Measurements from ENCODE around the gene MOCS1. TPM values are rescaled to one million over a fixed set of nuclear protein-coding genes. Genes with fewer than 3 reads are reported as not detected.

Gene MOCS1
- total and polyA plus RNA-seq, 12 donors, result 10.2 to 41.4 (median 26.0) TPM

GRCh38 chr6:39917981-39918380, 16.3 kb downstream of the MOCS1 start:
- TF ChIP-seq CTCF (IDR thresholded peaks at IDR 0.05) (no peak), POLR2A (IDR thresholded peaks at IDR 0.05) (no peak)
- no peaks in the 10 kb centered on the region for H3K9me3 ChIP-seq (replicated peaks in 1 of 3)
- H3K36me3 ChIP-seq (replicated peaks in 1 of 2), result peaks cover 0 to 38% of the 10 kb centered on the region in 2 donors
- H3K27ac ChIP-seq, result no peak overlapping the region
- H3K4me1 ChIP-seq (replicated peaks in 1 of 2), result no peaks in the 10 kb centered on the region
- WGBS, 4 donors, result 81 to 91% (median 85%) methylated on average over 3 of the region's 3 CpGs
- peak in 1 of 7 donors; percentile 21 for DNase-seq
- no peak overlapping the region for H3K4me3 ChIP-seq
- intact Hi-C loops (cut with DNase I), result no loop called here
- no peaks in the 10 kb centered on the region for H3K27me3 ChIP-seq

- Histone ChIP-seq H3K36me3 (replicated peaks in 1 of 2) (peaks cover 0 to 45% of the 10 kb centered on the region in 2 donors), H3K4me3 (no peak overlapping the region), H3K4me1 (replicated peaks in 1 of 2) (no peaks in the 10 kb centered on the region), H3K27ac (no peak overlapping the region), H3K27me3 (no peaks in the 10 kb centered on the region), H3K9me3 (replicated peaks in 1 of 3) (no peaks in the 10 kb centered on the region)
- TF ChIP-seq CTCF (IDR thresholded peaks at IDR 0.05) (no peak), POLR2A (IDR thresholded peaks at IDR 0.05) (no peak)
- WGBS, 4 donors, result 84 to 91% (median 87%) methylated on average over 4 of the region's 4 CpGs
- intact Hi-C loops (cut with DNase I), result no loop called here
- peak in 1 of 7 donors; percentile 15 for DNase-seq
These were observed 16.9 kb downstream of the MOCS1 start for GRCh38 chr6:39917329-39917728.

GRCh38 chr6:39915866-39916265, 18.4 kb downstream of the MOCS1 start:
- intact Hi-C loops (cut with DNase I), result no loop called here
- peaks cover 0 to 46% of the 10 kb centered on the region in 2 donors for H3K36me3 ChIP-seq (replicated peaks in 1 of 2)

GRCh38 chr6:39914239-39914638, 20.0 kb downstream of the MOCS1 start:
- no peak overlapping the region for H3K27ac ChIP-seq
- peak in 1 of 7 donors; percentile 18 for DNase-seq
- no peak for TF ChIP-seq CTCF (IDR thresholded peaks at IDR 0.05)
- TF ChIP-seq POLR2A (IDR thresholded peaks at IDR 0.05), result no peak
- WGBS, 4 donors, result 93 to 100% (median 93%) methylated on average over 3 of the region's 3 CpGs
- peaks cover 0 to 48% of the 10 kb centered on the region in 2 donors for H3K36me3 ChIP-seq (replicated peaks in 1 of 2)
- no peaks in the 10 kb centered on the region for H3K4me1 ChIP-seq (replicated peaks in 1 of 2)
- H3K27me3 ChIP-seq, result no peaks in the 10 kb centered on the region
- intact Hi-C loops (cut with DNase I), result no loop called here
- H3K4me3 ChIP-seq, result no peak overlapping the region
- no peaks in the 10 kb centered on the region for H3K9me3 ChIP-seq (replicated peaks in 1 of 3)

More at GRCh38 chr6:39915866-39916265, 18.4 kb downstream of the MOCS1 start:
- WGBS, 4 donors, result 95 to 100% (median 96%) methylated on average over 3 to 5 of the region's 5 CpGs
- no peak for TF ChIP-seq POLR2A (IDR thresholded peaks at IDR 0.05)
- Histone ChIP-seq H3K27ac (no peak overlapping the region), H3K4me1 (replicated peaks in 1 of 2) (no peaks in the 10 kb centered on the region), H3K27me3 (no peaks in the 10 kb centered on the region), H3K9me3 (replicated peaks in 1 of 3) (no peaks in the 10 kb centered on the region), H3K4me3 (no peak overlapping the region)
- DNase-seq, result peak in 1 of 7 donors; percentile 21

- WGBS, 4 donors, result 90 to 99% (median 93%) methylated on average over 7 to 12 of the region's 12 CpGs
- H3K4me3 ChIP-seq, result no peak overlapping the region
These were observed 20.8 kb downstream of the MOCS1 start for GRCh38 chr6:39913391-39913916.

More at GRCh38 chr6:39913391-39913916, 20.8 kb downstream of the MOCS1 start:
- Histone ChIP-seq H3K9me3 (replicated peaks in 1 of 3) (no peaks in the 10 kb centered on the region), H3K27me3 (no peaks in the 10 kb centered on the region), H3K36me3 (replicated peaks in 1 of 2) (peaks cover 0 to 48% of the 10 kb centered on the region in 2 donors), H3K4me1 (replicated peaks in 1 of 2) (no peaks in the 10 kb centered on the region), H3K27ac (no peak overlapping the region)
- DNase-seq, result peak in 1 of 7 donors; percentile 25
- TF ChIP-seq POLR2A (IDR thresholded peaks at IDR 0.05) (no peak), CTCF (IDR thresholded peaks at IDR 0.05) (no peak)
- intact Hi-C loops (cut with DNase I), result no loop called here
